OCI-M1 (cell line): ENCODE results near the gene EGFR.

ENCODE experiments used
- DNase-seq: peaks from one replicate; lab custom pipeline; 2025; lab: John Stamatoyannopoulos, UW

EGFR gene

GRCh38 chr7:55063061-55063460 is 44.2 kb downstream of the EGFR start:
- no peak for DNase-seq

- no peak for DNase-seq
These were observed 44.8 kb downstream of the EGFR start for GRCh38 chr7:55063633-55064032.

DNA sequence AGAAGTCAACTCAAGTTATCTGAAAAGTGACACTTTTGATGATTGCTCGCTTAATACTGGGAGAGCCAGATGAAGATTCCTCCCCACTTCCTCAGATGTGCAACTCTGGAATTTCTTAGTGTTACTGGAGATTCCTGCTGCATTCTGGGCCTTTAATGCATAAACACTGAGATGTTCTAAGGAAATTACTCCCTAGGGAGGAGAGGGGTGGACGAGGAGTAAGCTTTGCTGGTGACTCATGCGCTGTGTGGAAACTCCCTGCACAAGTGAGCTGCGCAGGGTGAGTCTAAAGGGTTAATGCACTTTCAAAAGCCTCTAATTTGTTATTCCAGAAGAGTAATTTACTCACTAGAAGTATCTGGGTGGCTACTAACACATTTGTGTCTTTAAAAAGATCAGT is 46.3 kb downstream of the EGFR start:
- DNase-seq, result no peak

DNA sequence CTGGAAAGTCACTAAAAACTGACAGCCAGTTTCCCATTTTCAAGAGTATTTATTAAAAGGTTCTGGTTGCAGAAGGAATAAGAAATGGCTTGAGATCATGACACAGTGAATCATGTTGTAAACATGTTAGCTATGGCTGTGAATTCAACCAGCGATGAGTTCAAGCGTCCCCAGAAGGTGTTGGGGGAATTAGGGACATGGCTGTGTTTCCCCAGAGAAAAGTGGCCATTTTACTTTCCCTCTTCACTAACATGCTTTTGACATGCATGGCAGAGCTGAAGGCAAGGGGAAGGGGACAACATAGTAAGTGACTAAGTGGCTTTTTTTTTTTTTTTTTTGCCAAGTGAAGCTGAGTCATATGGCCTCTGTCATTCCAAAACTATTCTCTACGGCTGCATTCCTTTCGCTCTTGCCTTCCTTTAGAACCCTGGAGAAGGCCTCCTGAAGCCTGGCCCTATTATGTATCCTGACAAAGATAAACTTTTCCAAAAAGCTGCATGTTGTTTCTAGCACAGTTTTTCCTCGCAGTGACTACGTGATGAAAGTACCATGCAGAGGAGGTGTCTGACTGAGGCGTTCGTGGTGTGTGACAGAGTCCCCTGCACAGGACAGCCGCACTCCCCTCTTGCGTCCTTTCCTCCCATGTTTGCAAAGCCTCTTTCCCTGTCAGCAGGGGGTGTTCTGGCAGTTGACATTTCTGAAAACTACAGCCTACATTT is 46.9 kb downstream of the EGFR start:
- DNase-seq, result no peak

- DNase-seq, result no peak
These were observed 47.7 kb downstream of the EGFR start for GRCh38 chr7:55066524-55066923.

DNA sequence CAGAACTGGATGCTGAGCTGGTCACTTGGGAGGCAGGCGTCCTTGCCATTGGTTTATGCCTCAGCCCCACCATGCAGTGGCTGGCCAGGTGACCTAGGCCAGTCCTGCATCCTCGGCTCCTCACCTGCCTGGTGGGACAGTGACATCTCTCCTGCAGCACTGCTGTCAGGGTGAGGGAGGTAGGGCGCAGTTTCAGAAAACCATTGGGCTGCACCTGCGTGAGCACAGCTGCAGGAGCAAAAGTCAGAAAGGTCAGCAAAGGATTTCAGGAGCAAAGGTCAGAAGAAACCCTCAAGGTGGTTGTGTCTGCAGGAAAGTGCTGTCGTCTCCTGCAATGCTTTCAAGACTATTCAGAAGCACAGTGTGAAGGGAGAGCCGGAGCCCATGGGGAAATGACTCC is 48.1 kb downstream of the EGFR start:
- no peak for DNase-seq

- no peak for DNase-seq
These were observed 48.9 kb downstream of the EGFR start for GRCh38 chr7:55067748-55068147.

GRCh38 chr7:55069271-55069792 is 50.5 kb downstream of the EGFR start:
- DNase-seq, result no peak

- DNase-seq, result no peak
These were observed 51.5 kb downstream of the EGFR start for GRCh38 chr7:55070271-55070743.

DNA sequence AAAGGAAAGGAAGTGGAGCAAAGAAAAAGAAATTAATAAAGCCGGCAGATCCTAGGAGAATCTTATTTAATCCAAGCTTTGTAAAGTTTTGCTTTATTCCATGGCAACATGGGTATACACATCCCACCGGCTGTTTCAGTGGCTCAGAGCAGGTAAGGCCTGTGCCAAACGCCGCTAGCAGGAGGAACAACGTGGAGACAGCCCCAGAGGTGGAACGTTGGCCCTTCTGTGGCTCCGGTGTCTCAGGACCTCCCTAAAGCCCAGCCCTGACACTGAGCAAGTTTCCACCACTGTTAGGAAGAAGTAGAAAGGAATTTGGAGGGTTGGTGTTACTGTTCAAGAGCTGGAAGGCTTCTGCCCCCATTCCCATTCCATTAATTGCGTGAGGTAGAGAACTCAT is 52.0 kb downstream of the EGFR start:
- no peak for DNase-seq

DNA sequence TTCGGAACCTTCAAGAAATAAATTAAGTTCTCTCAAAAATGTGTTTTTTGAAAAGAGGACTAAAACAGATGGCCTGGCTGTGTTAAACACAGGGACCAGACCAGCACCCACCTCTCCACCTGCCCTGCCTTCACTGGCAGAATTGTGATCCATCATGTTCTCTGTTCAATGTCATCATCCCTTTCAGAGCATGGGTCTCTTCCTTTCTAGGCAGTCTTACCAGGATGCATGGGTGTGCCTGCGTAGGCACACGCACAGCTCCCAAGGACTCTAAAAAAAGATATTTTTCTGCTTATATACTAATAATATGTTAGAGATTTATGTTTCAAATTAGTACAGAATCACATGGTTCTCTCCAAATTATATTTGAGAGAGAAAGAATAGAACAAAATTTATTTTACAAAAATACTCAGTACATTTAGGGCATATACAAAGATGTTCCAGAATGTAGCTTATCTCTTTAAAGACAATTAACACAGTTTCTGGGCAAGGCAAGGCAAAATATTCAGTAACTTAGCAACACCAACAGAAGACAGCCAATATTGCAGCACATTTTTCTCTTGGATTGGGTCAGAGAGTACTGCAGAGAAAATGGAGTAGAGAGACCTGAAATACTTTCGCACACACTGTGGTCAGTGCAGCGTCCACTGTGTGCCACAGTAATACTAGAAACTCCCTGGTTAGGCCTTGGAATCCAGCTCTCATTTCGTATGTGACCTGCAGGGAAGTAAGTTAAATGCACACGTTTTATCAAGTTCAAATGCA is 52.8 kb downstream of the EGFR start:
- no peak for DNase-seq

DNA sequence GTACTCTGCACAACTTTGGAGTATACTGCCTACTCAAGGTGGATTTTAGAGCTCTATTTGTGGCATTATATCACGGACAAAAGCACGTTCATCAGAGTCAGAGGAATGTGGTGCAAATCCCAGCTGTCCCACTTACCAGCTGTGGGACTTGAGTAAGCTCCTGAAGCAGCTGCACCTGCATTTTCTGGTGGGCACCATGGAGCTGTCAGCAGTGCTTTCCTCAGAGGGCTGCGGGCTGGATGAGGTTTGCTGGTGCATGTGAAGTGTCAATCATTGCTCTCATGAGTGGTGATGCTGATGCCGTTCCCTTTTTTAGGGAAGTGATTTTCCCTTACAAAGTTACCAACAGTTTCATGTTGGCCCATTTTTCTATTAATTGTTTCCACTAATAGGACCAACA is 53.4 kb downstream of the EGFR start:
- no peak for DNase-seq

- DNase-seq, result no peak
These were observed 54.3 kb downstream of the EGFR start for GRCh38 chr7:55073051-55073511.

GRCh38 chr7:55073976-55074528 is 55.2 kb downstream of the EGFR start:
- DNase-seq, result peak; percentile 10

DNA sequence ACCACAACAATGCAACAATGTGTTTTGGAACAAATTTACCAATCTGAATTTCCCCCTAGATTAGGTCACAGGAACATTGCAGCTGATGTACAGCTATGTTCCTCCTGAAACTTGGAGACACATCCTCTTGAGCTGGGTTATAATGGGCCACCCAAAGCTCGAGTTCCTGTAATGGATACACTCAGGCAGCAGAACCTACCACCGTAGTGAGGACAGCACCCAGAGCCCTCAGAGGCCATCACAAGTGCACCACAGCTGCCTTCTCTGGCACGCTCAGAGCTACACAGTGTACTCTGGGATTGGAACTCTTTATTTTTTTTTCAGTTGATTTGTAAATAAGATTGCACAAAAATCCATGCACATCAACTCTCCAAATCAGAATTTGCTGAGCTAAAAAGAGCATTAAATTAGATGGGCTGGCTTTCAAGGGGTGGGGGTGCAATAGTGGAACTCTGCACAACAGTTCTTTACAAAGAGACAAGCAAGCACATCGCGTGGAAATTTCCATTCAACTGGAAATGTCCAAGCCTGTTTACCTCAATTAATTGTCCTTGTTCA is 56.7 kb downstream of the EGFR start:
- DNase-seq, result no peak

DNA sequence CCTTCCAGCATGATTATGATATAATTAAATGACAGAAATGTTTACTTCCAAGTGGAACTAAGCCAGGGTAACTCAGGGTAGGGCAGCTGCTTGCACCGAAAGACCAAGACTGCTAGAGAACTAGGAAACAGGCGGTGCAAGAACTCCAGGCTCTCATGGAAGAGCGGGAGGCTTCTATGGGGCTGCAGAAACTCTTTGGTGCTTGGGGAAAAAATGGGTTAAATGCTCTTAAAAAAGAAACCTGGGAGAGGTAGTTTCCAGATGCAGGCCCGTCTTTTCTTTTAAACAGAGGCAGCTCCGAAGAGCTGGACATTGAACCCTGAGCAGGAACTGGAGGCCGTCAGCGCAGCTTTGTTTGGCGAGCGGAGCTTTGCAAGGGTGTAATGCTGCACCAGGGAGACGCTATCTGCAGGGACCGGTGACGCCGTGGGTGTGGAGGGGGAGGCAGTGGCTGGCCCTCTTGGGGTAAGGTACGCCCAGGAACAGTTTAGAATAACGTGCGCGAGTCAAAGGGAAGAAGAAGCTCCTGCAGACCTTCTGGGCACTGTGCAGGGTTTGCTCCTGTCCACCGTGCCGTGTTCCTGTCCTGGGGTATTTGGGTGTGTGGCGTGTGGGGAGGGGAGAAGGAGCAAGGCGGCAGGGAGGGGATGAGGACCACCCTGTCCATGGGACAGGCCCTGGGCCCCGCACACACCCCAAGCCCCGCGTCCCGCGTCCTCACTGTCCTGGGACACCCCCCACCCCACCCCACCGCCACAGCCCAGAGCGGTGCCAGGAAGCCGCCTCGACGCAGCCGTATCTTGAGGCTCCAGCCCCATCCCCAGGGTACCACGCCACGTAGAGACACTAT is 59.0 kb downstream of the EGFR start:
- DNase-seq, result no peak

- no peak for DNase-seq
These were observed 59.9 kb downstream of the EGFR start for GRCh38 chr7:55078465-55079372.

- DNase-seq, result no peak
These were observed 61.3 kb downstream of the EGFR start for GRCh38 chr7:55080000-55080623.

DNA sequence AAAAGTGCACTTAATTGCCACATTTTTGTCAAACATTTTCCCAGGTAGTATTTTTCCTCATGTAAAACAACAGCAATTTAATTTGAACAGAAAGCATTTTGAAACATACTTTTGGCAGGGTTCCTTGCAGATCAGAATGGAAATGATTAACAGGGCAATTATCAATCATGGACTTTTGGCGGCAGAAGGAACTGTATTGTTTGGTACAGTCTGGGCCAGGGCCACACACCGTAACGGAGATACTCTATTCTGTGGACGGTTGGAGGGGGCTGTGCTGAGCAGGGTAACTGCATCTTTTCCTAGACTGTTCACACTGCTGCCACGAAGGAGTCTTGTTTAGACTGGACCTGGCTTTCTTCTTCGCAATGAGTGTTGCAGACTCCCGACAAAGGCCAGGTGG is 62.3 kb downstream of the EGFR start:
- no peak for DNase-seq
